Cardiac fibroblast (primary cell): ENCODE measurements around the gene TMCC1.
"Not testable (repeated sequence)": the region's sequence is repeated elsewhere in the genome, so short reads cannot be mapped to it uniquely, and the experiment has no call there.

Source experiments
- DNase-seq, 2 donors: peaks; one replicate each; pipeline versions ENCODE4 v3.0.0 to v3.0.0-alpha.2; 2010; ENCODE audit warnings: low read depth in 2 of 2
- H3K4me3 ChIP-seq, 2 donors: replicated peaks in 1 of 2; 1 replicate in 1 of 2; 2 replicates in 1 of 2; pipeline ENCODE4 v1.5.1; 2011; ENCODE audit warnings: low read depth in 2 of 2, low read length in 2 of 2, mild to moderate bottlenecking in 2 of 2, moderate library complexity in 1 of 2
- CTCF ChIP-seq: IDR thresholded peaks from one replicate; pipeline ENCODE4 v1.5.1; 2011; ENCODE audit warnings: low read depth, mild to moderate bottlenecking, low read length, inconsistent platforms

The TMCC1 gene

DNA sequence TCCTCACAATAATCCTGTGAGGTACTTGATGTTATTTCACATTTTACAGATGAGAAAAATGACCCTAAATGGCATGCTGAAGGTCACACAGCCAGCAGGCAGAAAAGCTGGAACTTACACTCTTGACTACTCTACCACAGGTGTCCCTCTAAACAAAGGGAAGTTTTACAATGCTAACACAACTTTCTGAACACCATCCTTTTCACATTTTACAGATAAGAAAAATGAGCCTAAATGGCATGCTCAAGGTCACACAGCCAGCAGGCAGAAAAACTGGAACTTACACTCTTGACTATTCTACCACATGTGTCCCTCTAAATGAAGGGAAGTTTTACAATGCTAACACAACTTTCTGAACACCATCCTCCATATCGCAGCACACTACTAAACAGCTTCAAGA lies 35.6 kb downstream of the TMCC1 start:
- TF ChIP-seq CTCF: no peak
- no peak overlapping the region for H3K4me3 ChIP-seq
- no peak for DNase-seq

DNA sequence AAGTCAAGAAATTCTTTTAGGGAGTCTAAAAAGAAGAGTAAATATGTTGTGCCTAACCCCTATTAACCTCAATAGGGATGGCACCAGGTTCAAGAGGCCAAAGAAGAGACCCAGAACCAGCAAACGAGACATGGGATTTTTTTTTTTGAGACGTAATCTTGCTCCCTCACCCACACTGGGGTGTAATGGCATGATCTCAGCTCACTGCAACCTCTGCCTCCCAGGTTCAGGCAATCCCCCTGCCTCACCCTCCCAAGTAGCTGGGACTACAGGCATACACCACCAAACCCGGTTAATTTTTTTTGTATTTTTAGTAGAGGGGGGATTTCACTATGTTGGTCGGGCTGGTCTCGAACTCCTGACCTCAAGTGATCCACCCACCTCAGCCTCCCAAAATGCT lies 36.7 kb downstream of the TMCC1 start:
- DNase-seq, H3K4me3 ChIP-seq: not testable (repeated sequence)

DNA sequence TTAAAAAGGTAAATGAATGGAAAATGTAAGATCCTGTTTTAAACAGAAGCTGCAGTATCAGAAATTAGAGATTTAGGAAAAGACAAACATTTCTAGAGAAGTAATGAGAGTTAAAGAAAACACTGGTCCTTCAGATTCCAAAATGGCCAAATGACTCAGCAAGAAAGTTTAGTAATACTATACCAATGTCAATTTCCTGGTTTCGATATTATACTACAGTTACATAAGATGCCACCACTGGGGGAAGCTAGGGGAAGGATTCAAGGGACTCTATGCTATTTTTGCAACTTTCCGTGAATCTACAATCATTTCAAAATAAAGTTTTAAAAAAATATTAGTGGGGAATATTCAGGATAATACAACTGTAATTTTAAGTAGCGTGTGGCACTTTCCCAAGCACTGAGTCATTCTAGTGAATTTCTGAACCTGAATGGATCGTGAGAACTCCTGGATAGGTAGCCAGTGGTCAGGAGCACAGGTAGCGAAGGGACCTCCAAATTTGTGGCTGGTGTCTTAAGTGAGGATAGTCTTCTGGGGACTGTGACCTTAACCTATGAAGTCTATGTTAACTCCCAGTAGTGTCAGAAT lies 37.6 kb downstream of the TMCC1 start:
- TF ChIP-seq CTCF: no peak
- no peak overlapping the region for H3K4me3 ChIP-seq
- peak; percentile 49 to 82 for DNase-seq

- no peak for TF ChIP-seq CTCF
- H3K4me3 ChIP-seq: no peak overlapping the region
- peak; percentile 66 to 88 for DNase-seq
Observed at GRCh38 chr3:129855170-129855831, 38.2 kb downstream of the TMCC1 start.

DNA sequence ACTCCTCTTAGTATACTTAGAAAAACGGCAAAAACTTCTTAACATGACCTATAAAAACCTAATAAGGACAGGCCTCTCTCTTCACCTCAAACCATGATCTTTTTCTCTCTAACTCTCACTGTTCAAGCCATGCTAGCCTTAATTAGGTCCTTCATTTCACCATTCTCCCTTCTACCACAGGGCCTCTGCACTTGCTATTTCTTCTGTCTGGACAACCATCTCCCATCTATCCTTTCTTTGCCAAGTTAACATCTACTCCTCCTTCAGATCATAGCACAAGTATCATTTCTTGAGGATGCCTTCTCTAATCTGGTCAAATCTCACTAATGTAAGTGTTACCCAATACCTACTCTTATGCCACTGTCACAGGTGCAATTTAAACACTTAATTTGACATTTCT lies 39.1 kb downstream of the TMCC1 start:
- no peak for DNase-seq
- TF ChIP-seq CTCF: no peak
- H3K4me3 ChIP-seq: no peak overlapping the region

GRCh38 chr3:129845956-129846355 lies 47.6 kb downstream of the TMCC1 start:
- no peak for TF ChIP-seq CTCF
- H3K4me3 ChIP-seq: no peak overlapping the region
- DNase-seq: peak; percentile 29 to 39

DNA sequence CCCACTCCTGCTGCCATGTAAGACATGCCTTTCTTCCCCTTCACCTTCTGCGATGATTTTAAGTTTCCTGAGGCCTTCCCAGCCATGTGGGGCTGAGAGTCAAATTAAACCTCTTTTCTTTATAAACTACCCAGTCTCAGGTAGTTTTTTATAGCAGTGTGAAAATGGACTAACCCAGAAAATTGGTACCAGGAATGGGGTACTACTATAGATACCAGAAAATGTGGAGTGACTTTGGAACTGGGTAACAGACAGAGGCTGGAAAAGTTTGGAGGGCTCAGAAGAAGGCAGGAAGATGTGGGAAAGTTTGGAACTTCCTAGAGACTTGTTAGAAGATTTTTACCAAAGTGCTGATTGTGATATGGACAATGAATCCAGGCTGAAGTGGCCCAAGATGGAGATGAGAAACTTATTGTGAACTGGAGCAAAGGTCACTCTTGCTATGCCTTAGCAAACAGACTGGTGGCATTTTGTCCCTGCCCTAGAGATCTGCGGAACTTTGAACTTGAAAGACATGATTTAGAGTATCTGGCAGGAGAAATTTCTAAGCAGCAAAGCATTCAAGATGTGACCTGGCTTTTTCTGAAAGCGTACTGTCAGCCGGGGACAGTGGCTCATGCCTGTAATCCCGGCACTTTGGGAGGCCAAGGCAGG lies 52.7 kb downstream of the TMCC1 start:
- no peak for TF ChIP-seq CTCF
- no peak for DNase-seq
- no peak overlapping the region for H3K4me3 ChIP-seq
